ENCODE data around the gene AGRP.
"Not testable (repeated sequence)": the region's sequence is repeated elsewhere in the genome, so short reads cannot be mapped to it uniquely, and the experiment has no call there.

Gene AGRP

DNA sequence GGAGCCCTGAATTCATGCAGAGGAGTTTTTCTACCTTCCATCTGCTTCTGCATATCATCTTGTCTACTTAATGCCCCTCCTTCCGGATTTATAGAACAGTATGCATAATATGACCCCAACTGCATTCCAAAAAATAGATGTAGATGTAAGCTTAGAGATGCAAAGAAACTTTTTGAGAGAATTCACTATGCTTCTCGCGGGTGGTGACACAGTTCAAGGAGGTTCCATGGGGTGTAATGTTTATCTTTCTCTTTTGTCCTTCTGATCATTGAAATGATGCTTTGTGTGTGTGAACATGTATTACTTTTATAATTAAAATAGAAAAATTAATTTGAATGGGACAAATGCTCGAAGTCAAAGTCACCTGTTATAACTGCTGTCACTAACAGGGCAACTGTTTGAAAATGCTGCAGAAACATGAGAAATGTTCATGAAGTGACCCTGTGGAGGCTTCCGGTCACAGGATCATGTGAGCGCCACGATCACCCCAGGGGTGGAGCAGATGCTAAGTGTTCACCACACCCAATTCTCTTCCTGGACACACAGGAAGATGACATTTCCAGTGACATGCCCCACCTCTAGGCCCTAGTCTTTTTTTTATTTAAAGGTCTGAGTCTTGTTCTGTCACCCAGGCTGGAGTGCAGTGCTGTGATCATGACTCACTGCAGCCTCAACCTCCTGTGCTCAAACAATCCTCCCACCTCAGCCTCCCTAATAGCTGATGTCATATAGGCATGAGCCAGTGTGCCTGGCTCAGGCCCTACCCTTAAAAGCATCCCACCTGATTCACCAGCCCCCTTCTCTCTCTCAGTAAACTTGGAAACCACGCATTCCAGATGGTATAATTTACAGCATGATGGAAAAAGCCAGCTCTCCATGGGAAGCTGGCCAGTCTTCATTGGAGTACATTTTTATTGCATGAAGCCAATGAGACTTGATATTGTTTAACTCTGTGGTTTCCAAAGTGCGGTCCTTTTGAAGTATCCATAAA lies 21.0 kb upstream of the AGRP start:
- FAIRE-seq, result no peak

DNA sequence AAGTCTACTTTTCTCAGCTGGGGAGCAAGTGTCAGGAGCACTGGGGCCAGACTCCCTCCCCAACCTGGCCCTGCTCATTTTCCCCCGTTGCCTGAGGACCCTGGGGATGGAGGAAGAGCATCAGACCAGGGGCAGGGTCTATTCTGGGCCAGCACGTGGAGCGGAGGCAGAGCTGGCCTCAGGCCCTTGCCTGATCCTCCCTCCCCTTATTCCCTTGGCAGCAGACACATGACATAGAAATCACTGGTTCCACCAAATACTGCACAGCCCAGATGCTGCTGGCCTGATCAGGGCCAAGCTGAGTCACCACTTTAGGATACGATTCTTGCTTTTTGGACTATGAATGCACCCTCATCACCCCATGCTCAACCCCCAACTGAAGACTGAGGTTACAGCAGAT lies 15.8 kb upstream of the AGRP start:
- no peak for FAIRE-seq

- no peak for FAIRE-seq
Observed at GRCh38 chr16:67490335-67491096, 7.2 kb upstream of the AGRP start.

DNA sequence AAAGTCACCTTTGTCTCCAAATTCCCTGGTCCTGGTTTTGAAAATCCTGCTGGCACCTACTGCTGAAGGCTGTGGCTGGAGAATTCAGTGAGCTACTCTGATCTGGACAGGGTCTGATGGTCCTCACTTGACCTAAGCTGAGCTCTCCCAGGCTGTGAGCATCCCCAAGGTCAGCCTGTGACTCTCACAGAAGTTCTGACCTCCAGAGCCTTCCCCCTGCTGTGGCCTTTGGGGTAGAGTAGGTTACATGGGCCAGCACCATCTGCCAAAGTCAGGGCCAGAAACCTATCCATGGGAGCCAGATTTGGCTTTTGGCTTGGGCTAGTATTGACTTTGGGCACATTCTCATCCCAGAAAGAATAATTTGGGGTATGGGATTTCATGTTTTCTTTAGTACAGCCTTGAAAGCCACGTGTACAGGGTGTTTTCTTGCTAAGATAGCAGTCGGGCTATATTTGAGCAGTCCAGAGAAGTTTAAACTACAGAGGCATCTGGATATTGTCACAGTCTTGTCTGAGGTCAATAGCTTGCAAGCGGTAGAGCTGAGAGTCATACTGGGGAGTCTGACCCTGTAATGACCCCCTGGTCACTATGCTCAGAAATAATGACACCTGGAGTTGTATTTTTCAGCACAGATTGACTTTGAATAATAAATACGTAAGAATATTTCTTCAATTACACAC lies 6.2 kb upstream of the AGRP start:
- FAIRE-seq, result no peak

DNA sequence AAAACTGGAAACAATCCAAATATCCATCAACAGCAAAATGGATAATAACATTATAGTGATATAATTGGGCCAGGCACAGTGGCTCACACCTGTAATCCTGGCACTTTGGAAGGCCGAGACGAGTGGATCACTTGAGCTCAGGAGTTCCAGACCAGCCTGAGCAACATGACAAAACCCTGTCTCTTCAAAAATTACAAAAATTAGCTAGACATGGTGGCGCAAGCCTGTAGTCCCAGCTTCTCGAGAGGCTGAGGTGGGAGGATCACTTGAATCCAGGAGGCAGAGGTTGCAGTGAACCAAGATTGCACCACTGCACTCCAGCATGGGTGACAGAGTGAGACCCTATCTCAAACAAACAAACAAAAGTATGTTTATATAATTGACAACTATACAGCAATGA lies 4.2 kb upstream of the AGRP start:
- FAIRE-seq, result not testable (repeated sequence)

DNA sequence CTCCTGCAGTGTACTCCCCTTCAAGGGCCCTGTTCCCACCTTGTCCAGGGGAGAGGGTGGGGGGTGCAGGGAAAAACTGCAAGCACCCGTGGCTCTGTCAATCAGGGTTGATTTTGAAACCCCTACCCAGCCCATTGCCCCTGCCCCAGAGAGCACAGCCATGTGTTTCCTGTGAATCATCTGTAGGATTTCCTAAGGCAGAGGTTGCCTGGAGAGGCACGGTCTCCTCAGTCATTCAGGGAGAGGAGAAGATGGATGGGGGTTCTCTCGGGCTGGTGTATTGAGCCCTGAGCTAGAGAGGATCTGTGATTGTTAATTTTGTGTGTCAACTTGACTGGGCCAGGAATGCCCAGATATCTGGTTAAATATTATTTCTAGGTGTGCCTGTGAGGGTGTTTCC lies 3.5 kb upstream of the AGRP start:
- FAIRE-seq, result no peak

DNA sequence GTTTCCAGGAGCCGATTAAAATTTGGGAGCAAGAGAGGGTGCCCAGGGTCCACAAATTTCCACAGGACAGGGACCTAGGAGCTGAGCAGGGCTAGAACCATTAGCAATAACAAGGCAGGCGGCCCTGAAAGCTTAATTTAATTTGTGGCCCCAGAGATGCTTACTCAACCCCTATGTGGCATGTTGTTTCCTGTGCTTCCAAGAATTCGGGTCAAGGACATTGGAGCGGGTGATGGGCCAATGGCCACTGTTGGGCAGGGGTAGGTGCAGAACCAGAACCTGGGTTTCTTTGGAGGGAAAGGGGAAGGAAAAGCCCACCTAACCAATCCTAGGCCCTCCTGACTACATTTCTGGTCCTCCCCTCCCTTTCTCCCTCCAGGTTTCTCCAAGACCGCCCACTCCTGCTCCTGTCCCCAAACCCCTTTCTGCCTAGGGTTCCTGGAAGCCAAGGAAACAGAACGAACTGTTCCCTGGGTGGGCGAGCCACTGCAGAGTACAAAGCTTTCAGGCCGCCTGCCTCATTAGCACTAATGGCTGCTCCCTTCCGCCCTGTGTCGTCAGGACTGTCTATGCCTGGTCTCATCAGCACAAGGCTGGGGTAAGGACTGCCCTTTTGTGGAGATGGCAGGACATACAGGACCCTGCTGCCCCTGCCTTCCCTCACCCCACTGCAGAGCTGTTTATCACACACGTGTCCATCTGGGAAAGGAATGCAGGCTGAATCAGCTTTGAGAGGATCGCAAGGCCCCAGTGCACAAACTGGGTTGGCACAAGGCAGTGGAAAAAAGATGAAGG lies 581 bp upstream of the AGRP start:
- FAIRE-seq, result no peak

DNA sequence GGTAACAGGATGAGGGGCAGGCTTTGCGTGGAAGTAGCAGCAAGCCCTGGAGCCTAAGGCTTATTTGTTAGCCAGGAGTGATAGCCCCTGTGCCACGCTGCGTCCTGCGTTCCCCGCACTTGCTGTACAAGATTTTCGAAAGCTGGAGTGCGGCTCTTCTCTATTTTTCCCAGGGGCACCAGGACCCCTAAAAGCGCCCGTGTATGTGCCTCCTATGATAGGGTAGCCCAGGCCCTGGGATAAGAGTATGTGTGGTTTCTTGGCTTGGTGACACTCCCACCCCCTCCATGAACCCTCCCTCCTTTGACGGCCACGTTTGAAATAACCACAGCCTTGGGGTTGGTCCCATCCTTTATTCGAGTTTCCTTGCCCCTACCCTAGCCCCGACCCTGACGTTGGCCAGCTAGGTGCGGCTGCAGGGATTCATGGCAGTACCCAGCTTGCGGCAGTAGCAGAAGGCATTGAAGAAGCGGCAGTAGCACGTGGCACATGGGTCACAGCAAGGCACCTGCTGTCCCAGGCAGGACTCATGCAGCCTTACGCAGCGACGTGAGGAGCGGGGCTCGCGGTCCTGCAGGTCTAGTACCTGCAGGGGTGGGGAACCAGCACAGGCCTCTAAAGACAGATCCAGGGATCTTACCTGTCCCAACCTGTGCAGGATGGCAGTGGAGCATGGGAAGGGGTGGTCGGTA lies 968 bp downstream of the AGRP start:
- FAIRE-seq, result no peak

GRCh38 chr16:67481561-67482232 lies 1.6 kb downstream of the AGRP start:
- FAIRE-seq, result no peak

DNA sequence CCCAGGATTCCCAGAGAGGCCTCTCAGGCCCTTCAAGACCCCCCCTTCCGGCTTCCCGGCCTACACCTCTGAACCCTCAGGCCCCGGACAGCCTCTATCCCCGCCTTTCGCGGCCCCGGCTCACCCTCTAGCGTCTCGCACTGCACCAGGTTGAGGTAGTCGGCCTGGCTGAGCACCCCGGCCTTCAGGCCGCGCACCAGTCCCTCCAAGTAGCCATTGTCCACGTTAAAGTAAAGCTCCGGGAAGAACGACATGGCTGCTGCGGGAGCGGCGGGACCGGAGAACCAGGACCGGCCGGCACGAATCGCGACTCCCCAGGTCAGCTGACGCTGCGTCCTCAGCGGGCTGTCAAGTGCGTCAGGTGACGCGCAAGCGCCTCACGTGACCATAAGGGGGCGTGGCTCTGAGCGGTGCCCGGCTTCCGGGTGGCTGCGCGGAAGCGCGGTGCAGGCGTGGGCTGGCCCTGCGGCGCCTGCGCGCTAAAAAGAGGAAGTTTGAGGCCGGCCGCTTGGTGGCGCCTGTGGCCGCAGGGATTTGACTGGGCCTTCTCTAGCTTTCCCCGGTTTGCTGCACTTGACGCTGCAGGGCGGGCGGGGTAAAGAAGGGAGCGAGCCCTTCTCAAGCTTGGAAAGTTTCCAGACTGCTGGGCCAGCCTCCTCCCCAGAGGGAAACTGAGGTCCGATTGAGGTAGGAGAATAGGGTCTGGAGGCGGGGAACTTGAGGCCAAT lies 2.4 kb downstream of the AGRP start, which contains the start of gene ATP6V0D1:
TSS of gene ATP6V0D1 (minus strand) at position 325 of the 728 bp plus-strand sequence. CDS start at position 254, 71 bp downstream.
- FAIRE-seq, result no peak

DNA sequence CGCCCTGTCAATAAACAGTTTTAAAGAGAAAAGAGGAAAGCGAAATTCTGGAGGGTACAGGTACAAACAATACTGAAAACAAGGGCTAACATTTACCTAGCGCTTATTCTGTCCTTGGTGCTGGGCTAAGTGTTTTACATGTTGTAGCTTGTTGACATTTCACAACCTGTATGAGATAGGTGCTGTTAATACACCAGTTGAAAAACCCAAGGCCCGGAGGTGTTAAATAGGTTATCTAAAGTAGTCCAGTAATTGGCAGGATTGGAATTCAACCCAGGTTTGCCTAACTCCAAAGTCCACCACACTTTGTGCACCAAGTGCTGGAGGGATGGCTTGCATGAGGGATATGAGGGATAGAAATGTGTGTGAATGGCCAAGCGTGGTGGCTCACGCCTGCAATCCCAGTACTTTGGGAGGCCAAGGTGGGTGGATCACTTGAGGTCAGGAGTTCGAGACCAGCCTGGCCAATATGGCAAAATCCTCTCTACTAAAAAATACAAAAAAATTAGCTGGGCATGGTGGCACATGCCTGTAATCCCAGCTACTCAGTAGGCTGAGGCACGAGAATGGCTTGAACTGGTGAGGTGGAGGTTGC lies 5.3 kb downstream of the AGRP start:
- FAIRE-seq, result no peak

DNA sequence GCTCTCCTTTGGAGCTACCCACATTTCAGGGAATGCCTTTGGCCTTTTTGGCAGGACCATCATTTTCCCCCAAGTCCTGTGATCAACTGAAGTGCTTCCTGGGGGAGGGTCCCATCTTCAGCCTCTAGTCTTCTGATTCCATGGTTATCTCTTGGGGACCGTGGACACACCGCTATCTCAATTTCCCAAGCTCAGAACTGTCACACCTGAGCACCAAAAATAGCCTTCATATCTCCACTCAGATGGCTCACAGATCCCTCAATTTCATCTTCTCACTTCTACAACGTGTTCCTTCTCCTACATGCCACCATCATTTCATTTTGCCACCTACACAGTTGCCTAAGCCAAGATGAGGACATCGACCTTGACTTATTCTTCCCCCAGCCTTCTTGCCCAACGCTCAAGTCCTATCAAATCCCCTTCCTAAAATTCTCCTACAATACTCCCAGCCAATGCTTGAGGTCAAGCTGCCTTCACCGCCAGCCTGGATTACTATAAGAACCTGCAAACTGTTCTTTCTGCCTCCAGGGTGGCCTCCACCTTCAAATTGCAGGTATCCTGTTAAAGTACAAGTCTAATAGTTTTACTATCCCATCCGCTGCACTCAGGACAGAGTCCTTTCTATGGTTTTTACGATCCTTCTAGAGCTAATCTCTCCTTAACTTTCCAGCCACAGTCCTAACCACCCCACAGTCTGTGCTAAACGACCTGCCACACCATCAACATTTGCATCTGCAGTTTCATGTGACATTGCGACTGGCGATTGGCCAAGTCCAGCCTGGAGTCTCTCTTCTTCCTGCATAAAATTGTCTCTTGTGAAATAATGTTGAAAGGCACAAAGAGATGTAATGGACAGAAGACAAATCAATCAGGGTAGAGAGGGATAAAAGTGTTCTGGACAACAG lies 8.5 kb downstream of the AGRP start:
- no peak for FAIRE-seq

- no peak for FAIRE-seq
Observed at GRCh38 chr16:67471758-67472384, 11.5 kb downstream of the AGRP start.

- no peak for FAIRE-seq
Observed at GRCh38 chr16:67470359-67470758, 13.0 kb downstream of the AGRP start.

GRCh38 chr16:67468731-67469130 lies 14.6 kb downstream of the AGRP start:
- no peak for FAIRE-seq

GRCh38 chr16:67466581-67466980 lies 16.8 kb downstream of the AGRP start:
- no peak for FAIRE-seq

- no peak for FAIRE-seq
Observed at GRCh38 chr16:67464565-67464964, 18.8 kb downstream of the AGRP start.

- no peak for FAIRE-seq
Observed at GRCh38 chr16:67463691-67464090, 19.7 kb downstream of the AGRP start.
